ENCODE measurements around the gene GATAD2B. TPM values are rescaled to one million over a fixed set of nuclear protein-coding genes. Genes with fewer than 3 reads are reported as not detected.

The GATAD2B gene
- total and polyA plus RNA-seq, 10 donors: 3.7 to 68.1 (median 47.6) TPM

DNA sequence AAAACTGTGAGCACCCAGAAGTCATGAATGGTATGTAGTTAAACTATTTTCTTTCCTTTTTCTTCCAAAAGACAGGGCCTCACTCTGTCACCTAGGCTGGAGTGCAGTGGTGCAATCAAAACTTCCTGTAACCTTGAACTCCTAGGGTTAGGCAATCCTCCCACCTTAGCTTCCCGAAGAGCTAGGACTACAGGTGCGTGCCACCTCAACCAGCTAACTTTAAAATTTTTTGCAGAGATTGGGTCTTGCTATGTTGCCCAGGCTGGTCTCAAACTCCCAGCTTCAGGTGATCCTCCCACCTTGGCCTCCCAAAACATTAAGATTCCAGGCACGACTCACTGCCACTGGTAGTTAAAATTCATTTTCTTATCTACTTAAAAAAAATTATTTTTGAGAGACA, 62.5 kb downstream of the GATAD2B start:
- Histone ChIP-seq H3K4me3 (no peak overlapping the region), H3K27me3 (replicated peaks in 1 of 7) (no peaks in the 10 kb centered on the region), H3K9me3 (no peaks in the 10 kb centered on the region), H3K27ac (no peak overlapping the region), H3K36me3 (peaks cover 0 to 47% (median 5%) of the 10 kb centered on the region in 6 donors), H3K4me1 (peaks cover 0 to 44% (median 7%) of the 10 kb centered on the region in 6 donors)
- no peak for DNase-seq
- intact Hi-C loops (cut with DNase I; ENCODE audit: low total_unique reads): no loop called here
- TF ChIP-seq CTCF (IDR thresholded peaks at IDR 0.05 in 8 of 11, conservative IDR thresholded peaks at IDR 0.05 in 3 of 11) (no peak), POLR2A (IDR thresholded peaks at IDR 0.05) (no peak), POLR2AphosphoS5 (IDR thresholded peaks at IDR 0.05) (no peak)
- 72 to 93% (median 77%) methylated on average over 3 of the region's 3 CpGs for WGBS, 5 donors

GRCh38 chr1:153857505-153857904, 65.3 kb downstream of the GATAD2B start:
- no peak for TF ChIP-seq POLR2AphosphoS5 (IDR thresholded peaks at IDR 0.05)
- TF ChIP-seq CTCF (IDR thresholded peaks at IDR 0.05 in 8 of 11, conservative IDR thresholded peaks at IDR 0.05 in 3 of 11): no peak
- no peak for TF ChIP-seq POLR2A (IDR thresholded peaks at IDR 0.05)
- intact Hi-C loops (cut with DNase I; ENCODE audit: low total_unique reads): no loop called here
- no peak for DNase-seq
- Histone ChIP-seq H3K27me3 (replicated peaks in 1 of 7) (no peaks in the 10 kb centered on the region), H3K27ac (no peak overlapping the region), H3K36me3 (peaks cover 0 to 42% (median 7%) of the 10 kb centered on the region in 6 donors), H3K4me1 (peaks cover 2 to 52% (median 25%) of the 10 kb centered on the region in 6 donors), H3K4me3 (no peak overlapping the region), H3K9me3 (no peaks in the 10 kb centered on the region)
- WGBS, 5 donors: 96 to 98% (median 97%) methylated on average over 2 of the region's 2 CpGs

- intact Hi-C loops (cut with DNase I; ENCODE audit: low total_unique reads): no loop called here
- H3K27me3 ChIP-seq (replicated peaks in 1 of 7): no peaks in the 10 kb centered on the region
- TF ChIP-seq POLR2A (IDR thresholded peaks at IDR 0.05): no peak
- no peak for TF ChIP-seq CTCF (IDR thresholded peaks at IDR 0.05 in 8 of 11, conservative IDR thresholded peaks at IDR 0.05 in 3 of 11)
- no peak for TF ChIP-seq POLR2AphosphoS5 (IDR thresholded peaks at IDR 0.05)
- H3K4me3 ChIP-seq: no peak overlapping the region
- H3K9me3 ChIP-seq: no peaks in the 10 kb centered on the region
- H3K27ac ChIP-seq: no peak overlapping the region
- H3K4me1 ChIP-seq: peaks cover 6 to 54% (median 30%) of the 10 kb centered on the region in 6 donors
- H3K36me3 ChIP-seq: peaks cover 0 to 49% (median 7%) of the 10 kb centered on the region in 6 donors
- no peak for DNase-seq
Observed at GRCh38 chr1:153856763-153857162, 66.0 kb downstream of the GATAD2B start.

GRCh38 chr1:153852170-153852569, 70.6 kb downstream of the GATAD2B start:
- Histone ChIP-seq H3K27ac (peak overlapping the region in 1 of 8 donors; percentile 10), H3K9me3 (no peaks in the 10 kb centered on the region), H3K36me3 (peaks cover 0 to 45% (median 5%) of the 10 kb centered on the region in 6 donors), H3K4me1 (peaks cover 10 to 65% (median 44%) of the 10 kb centered on the region in 6 donors), H3K27me3 (replicated peaks in 1 of 7) (no peaks in the 10 kb centered on the region), H3K4me3 (no peak overlapping the region)
- TF ChIP-seq POLR2AphosphoS5 (IDR thresholded peaks at IDR 0.05): no peak
- no peak for TF ChIP-seq POLR2A (IDR thresholded peaks at IDR 0.05)
- no peak for TF ChIP-seq CTCF (IDR thresholded peaks at IDR 0.05 in 8 of 11, conservative IDR thresholded peaks at IDR 0.05 in 3 of 11)
- 83 to 89% (median 86%) methylated on average over 5 of the region's 5 CpGs for WGBS, 5 donors
- no peak for DNase-seq
- intact Hi-C loops (cut with DNase I; ENCODE audit: low total_unique reads): no loop called here
